Stimulated activated CD4-positive, alpha-beta T cell treated with anti-CD3 and anti-CD28 coated beads, Interleukin-4, amount 100 ng/mL, for 1 hour (primary cell): ENCODE results near the gene TTC3.
"Not testable (repeated sequence)": the region's sequence is repeated elsewhere in the genome, so short reads cannot be mapped to it uniquely, and the experiment has no call there.

Experiments
- DNase-seq: peaks from one replicate; pipeline ENCODE4 v3.0.0-alpha.2; 2020

TTC3 gene

GRCh38 chr21:37095821-37096220 is 22.8 kb downstream of the TTC3 start:
- DNase-seq: no peak

- DNase-seq: no peak
Observed at GRCh38 chr21:37098751-37099150, 25.7 kb downstream of the TTC3 start.

GRCh38 chr21:37100316-37100715 is 27.3 kb downstream of the TTC3 start:
- DNase-seq: no peak

GRCh38 chr21:37101384-37101783 is 28.3 kb downstream of the TTC3 start:
- DNase-seq: no peak

GRCh38 chr21:37102746-37103145 is 29.7 kb downstream of the TTC3 start:
- DNase-seq: not testable (repeated sequence)

GRCh38 chr21:37106998-37107397 is 33.9 kb downstream of the TTC3 start:
- no peak for DNase-seq

- not testable (repeated sequence) for DNase-seq
Observed at GRCh38 chr21:37111029-37111428, 38.0 kb downstream of the TTC3 start.

GRCh38 chr21:37114301-37114700 is 41.2 kb downstream of the TTC3 start:
- DNase-seq: not testable (repeated sequence)

GRCh38 chr21:37116459-37116858 is 43.4 kb downstream of the TTC3 start:
- not testable (repeated sequence) for DNase-seq

- DNase-seq: no peak
Observed at GRCh38 chr21:37117204-37117603, 44.1 kb downstream of the TTC3 start.

GRCh38 chr21:37118187-37118826 is 45.3 kb downstream of the TTC3 start:
- no peak for DNase-seq

- no peak for DNase-seq
Observed at GRCh38 chr21:37119421-37120218, 46.6 kb downstream of the TTC3 start.

- no peak for DNase-seq
Observed at GRCh38 chr21:37128076-37128475, 55.0 kb downstream of the TTC3 start.

- no peak for DNase-seq
Observed at GRCh38 chr21:37130971-37131370, 57.9 kb downstream of the TTC3 start.

GRCh38 chr21:37136261-37136660 is 63.2 kb downstream of the TTC3 start:
- DNase-seq: no peak

- DNase-seq: no peak
Observed at GRCh38 chr21:37136744-37137143, 63.7 kb downstream of the TTC3 start.

GRCh38 chr21:37139154-37139553 is 66.1 kb downstream of the TTC3 start:
- DNase-seq: no peak

- DNase-seq: no peak
Observed at GRCh38 chr21:37139902-37140301, 66.8 kb downstream of the TTC3 start.

- not testable (repeated sequence) for DNase-seq
Observed at GRCh38 chr21:37143392-37143791, 70.3 kb downstream of the TTC3 start.

- DNase-seq: no peak
Observed at GRCh38 chr21:37145635-37146111, 72.6 kb downstream of the TTC3 start.

GRCh38 chr21:37146320-37147235 is 73.5 kb downstream of the TTC3 start:
- no peak for DNase-seq

GRCh38 chr21:37149411-37149810 is 76.4 kb downstream of the TTC3 start:
- DNase-seq: no peak
